Mucosa of stomach (tissue), 1 donor: Measurements from ENCODE around the gene MRGPRF.

Source experiments
- H3K27me3 ChIP-seq: one replicate; pipeline ENCODE4 v1.7.0; 2013; ENCODE audit warnings: mild to moderate bottlenecking, low read length; ENCODE audit not compliant: control insufficient read depth, insufficient read depth
- H3K36me3 ChIP-seq: one replicate; pipeline ENCODE4 v1.7.0; 2013; ENCODE audit warnings: low read length; ENCODE audit not compliant: control insufficient read depth, insufficient read depth
- H3K4me1 ChIP-seq: one replicate; pipeline ENCODE4 v1.7.0; 2013; ENCODE audit warnings: mild to moderate bottlenecking, low read length; ENCODE audit not compliant: control insufficient read depth, insufficient read depth
- H3K4me3 ChIP-seq: one replicate; pipeline ENCODE4 v1.7.0; 2013; ENCODE audit warnings: low read length
- H3K9ac ChIP-seq: one replicate; pipeline ENCODE4 v1.7.0; 2013; ENCODE audit warnings: mild to moderate bottlenecking, low read length, moderate library complexity
- H3K9me3 ChIP-seq: one replicate; pipeline ENCODE4 v1.7.0; 2013; ENCODE audit warnings: mild to moderate bottlenecking, low read length, moderate library complexity; ENCODE audit not compliant: control insufficient read depth
- donor health status: Pancreatic carcinoma.

Gene MRGPRF

DNA sequence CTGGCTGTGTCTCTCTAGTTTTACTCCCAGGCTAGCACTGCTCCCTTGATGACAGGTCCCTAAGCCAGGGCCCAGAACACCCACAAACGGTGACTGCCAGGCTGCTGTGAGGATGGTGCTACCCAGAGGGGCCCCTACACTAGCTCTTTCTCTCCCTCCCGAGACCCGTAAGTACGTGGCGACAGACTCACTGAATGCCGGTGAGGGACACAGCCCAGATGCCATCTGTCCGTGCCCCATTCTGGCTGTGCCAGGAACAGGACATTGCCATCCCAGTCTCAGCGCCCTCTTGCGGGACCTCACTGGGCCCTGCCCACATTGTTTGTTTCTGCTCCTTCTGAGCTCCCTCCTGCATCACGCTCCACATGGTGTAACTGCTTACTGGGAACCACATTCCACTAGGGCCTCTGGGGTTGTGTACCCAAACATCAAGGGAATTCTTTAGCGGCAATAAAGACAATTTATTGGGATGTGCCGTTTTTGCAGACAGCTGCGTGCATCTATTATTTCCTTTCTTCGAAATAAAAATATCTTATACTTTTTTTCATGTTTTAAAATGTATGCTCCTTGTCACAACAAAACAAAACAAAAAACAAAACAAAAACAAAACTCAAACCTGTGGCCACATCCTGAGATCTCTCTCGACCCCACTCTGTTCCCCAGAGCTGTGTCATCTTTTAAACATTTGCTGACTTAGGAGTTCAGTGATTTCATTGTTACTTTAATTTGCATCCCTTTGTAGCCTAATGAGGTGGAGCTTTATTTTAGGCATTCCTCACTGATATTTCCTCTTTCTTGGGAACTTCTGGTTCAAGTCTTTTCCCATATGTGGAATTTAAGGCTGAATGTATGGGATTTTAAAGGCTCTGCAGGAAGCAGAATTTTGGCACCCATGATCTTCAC, 31.3 kb upstream of the MRGPRF start:
- Histone ChIP-seq H3K9me3 (no peaks in the 10 kb centered on the region), H3K4me1 (peaks cover 8% of the 10 kb centered on the region), H3K9ac (no peak overlapping the region), H3K36me3 (no peaks in the 10 kb centered on the region), H3K27me3 (peaks cover 6% of the 10 kb centered on the region), H3K4me3 (no peak overlapping the region)

DNA sequence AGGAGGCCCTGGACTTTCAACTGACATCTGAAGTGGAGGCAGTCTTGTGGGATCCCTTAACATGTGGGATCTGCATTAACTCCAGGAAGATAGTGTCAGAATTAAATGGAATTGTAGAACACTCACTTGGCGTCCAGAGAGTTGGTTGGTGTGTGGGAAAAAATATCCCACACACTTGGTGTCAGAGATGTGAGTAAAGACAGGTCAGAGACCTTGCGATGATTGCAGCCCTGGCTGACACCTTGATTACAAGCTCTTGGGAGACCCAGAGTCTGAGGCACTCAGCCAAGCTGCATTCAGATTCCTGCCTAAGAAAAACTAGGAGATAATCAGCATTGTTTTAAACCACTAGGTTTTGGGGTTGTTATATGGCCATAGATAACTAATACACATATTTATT, 28.5 kb upstream of the MRGPRF start:
- no peaks in the 10 kb centered on the region for H3K9me3 ChIP-seq
- H3K4me1 ChIP-seq = no peaks in the 10 kb centered on the region
- H3K36me3 ChIP-seq = no peaks in the 10 kb centered on the region

DNA sequence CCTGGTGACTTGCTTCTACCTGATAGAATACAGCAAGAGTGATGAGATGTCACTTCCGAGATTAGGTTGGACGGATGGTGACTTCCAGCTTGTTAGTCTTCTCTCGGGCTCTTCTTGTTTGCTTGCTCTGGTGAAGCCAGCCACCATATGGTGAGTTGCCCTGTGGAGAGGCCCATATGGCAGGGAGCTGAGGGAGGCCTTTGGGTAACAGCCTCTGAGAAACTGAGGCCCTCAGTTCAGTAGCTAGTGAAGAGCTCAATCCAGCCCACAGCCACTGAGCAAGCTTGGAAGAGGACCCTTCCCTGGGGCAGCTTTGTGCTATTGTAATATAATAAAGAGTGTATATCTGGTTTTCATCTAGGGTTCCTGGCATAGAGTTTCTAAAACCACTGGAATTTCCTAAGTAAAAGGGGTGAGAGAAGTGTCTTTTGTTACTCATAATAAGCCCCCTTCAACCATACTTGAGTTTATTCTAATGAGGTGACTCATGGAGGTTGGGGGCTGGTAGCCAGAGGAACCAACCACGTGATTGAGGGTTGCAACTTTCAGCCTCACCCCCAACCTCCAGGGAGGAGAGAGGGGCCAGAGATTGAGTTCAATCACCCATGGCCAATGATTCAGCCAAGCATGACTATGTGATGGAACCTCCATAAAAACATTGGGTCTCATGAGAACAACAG, 27.7 kb upstream of the MRGPRF start:
- Histone ChIP-seq H3K9ac (no peak overlapping the region), H3K4me3 (no peak overlapping the region), H3K36me3 (no peaks in the 10 kb centered on the region), H3K9me3 (no peaks in the 10 kb centered on the region), H3K4me1 (no peaks in the 10 kb centered on the region), H3K27me3 (peaks cover 6% of the 10 kb centered on the region)

More for the DNA sequence above, 28.5 kb upstream of the MRGPRF start:
- Histone ChIP-seq H3K4me3 (no peak overlapping the region), H3K9ac (no peak overlapping the region), H3K27me3 (peaks cover 6% of the 10 kb centered on the region)

- no peaks in the 10 kb centered on the region for H3K4me1 ChIP-seq
- no peaks in the 10 kb centered on the region for H3K36me3 ChIP-seq
- no peaks in the 10 kb centered on the region for H3K9me3 ChIP-seq
- no peak overlapping the region for H3K9ac ChIP-seq
- no peak overlapping the region for H3K4me3 ChIP-seq
- H3K27me3 ChIP-seq = peaks cover 6% of the 10 kb centered on the region
These were observed 27.0 kb upstream of the MRGPRF start for GRCh38 chr11:69040051-69040450.

GRCh38 chr11:69039501-69039900, 26.5 kb upstream of the MRGPRF start:
- H3K4me1 ChIP-seq = no peaks in the 10 kb centered on the region
- H3K4me3 ChIP-seq = no peak overlapping the region
- no peaks in the 10 kb centered on the region for H3K36me3 ChIP-seq

DNA sequence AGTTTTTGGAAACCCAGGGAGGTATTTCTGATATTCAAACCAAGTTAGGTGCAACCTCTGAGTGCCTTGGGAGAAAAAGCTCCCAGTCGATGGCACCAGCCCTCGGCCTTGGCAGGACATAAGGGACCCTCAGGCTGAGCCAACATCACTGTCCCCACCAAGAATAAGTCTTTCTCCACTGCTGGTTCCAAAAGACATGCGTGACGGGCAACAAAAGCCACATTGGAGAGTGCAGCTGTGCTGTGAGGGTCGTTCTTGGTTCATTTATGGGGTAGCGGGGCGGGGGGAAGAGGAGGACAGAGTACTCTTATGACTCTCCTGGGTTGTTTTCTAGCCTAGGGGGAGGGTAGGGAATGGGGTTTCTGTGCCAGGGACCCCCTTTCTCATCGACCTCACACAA, 24.5 kb upstream of the MRGPRF start:
- Histone ChIP-seq H3K9me3 (no peaks in the 10 kb centered on the region), H3K36me3 (no peaks in the 10 kb centered on the region), H3K9ac (no peak overlapping the region), H3K27me3 (no peaks in the 10 kb centered on the region), H3K4me3 (no peak overlapping the region), H3K4me1 (no peaks in the 10 kb centered on the region)

More at GRCh38 chr11:69039501-69039900, 26.5 kb upstream of the MRGPRF start:
- H3K9me3 ChIP-seq = no peaks in the 10 kb centered on the region
- H3K9ac ChIP-seq = no peak overlapping the region
- peaks cover 6% of the 10 kb centered on the region for H3K27me3 ChIP-seq

GRCh38 chr11:69037074-69037473, 24.0 kb upstream of the MRGPRF start:
- H3K9me3 ChIP-seq = no peaks in the 10 kb centered on the region
- H3K9ac ChIP-seq = no peak overlapping the region
- no peaks in the 10 kb centered on the region for H3K4me1 ChIP-seq
- H3K27me3 ChIP-seq = no peaks in the 10 kb centered on the region
- no peaks in the 10 kb centered on the region for H3K36me3 ChIP-seq
- H3K4me3 ChIP-seq = no peak overlapping the region

DNA sequence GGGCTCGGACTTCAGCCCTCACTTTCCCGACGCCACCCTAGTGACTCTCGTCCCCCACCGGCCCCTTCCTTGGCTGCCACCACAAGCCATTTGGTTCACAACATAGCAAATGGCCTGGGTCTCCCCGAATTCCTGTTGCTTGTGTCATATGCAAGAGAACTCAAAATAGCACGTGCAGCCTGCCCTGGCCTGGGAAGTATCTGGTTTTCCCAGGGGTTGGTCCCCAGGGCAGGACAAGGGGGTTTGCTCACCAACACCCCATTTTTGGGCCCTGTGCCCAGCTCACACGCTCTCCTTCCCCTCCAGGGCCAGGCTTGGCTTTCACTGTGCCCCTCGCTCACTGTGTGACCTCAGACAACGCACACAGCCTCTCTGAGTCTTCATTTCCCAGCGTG, 22.9 kb upstream of the MRGPRF start:
- H3K9me3 ChIP-seq = no peaks in the 10 kb centered on the region
- no peaks in the 10 kb centered on the region for H3K4me1 ChIP-seq
- H3K36me3 ChIP-seq = no peaks in the 10 kb centered on the region
- no peaks in the 10 kb centered on the region for H3K27me3 ChIP-seq
- H3K4me3 ChIP-seq = no peak overlapping the region
- no peak overlapping the region for H3K9ac ChIP-seq

DNA sequence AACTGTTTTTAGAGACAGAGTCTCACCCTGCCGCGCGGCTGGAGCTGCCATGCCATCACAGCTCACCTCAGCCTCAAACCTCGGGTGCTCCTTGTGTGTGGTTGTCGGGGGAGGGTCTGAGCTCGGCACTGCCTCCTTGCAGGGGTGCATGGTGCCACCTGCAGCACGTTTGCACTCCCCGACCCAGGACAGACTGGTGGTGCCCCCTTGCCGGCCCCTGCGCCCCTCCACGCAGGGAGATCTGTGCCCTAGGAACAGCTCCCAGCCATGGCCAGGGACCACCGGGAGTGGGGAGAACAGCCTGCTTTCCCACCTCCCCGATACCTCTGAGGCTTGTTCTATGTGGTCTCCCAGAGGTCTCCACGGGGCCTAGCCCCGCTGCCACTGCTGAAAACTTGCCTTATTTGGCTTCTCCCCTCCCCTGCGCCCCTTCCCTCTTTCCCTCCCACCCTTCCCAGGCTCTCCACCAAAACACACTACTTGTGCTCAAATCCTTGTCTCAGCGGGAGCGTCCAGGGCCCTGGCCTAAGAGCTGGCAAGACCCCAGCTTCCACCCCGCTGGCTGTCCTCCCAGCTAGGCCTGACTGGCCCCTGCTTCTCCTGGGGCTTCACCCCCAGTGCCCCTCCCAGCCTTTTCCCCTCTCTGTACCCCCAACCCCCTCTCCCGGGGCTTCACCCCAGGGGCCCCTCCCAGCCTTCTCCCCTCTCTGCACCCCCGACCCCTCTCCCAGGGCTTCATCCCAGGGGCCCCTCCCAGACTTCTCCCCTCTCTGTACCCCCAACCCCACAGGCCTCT, 22.3 kb upstream of the MRGPRF start:
- H3K36me3 ChIP-seq = no peaks in the 10 kb centered on the region

GRCh38 chr11:69034123-69034867, 21.2 kb upstream of the MRGPRF start:
- Histone ChIP-seq H3K4me1 (no peaks in the 10 kb centered on the region), H3K27me3 (no peaks in the 10 kb centered on the region), H3K4me3 (no peak overlapping the region)

More for the DNA sequence above, 22.3 kb upstream of the MRGPRF start:
- Histone ChIP-seq H3K9me3 (no peaks in the 10 kb centered on the region), H3K27me3 (no peaks in the 10 kb centered on the region), H3K4me1 (no peaks in the 10 kb centered on the region), H3K9ac (no peak overlapping the region), H3K4me3 (no peak overlapping the region)

DNA sequence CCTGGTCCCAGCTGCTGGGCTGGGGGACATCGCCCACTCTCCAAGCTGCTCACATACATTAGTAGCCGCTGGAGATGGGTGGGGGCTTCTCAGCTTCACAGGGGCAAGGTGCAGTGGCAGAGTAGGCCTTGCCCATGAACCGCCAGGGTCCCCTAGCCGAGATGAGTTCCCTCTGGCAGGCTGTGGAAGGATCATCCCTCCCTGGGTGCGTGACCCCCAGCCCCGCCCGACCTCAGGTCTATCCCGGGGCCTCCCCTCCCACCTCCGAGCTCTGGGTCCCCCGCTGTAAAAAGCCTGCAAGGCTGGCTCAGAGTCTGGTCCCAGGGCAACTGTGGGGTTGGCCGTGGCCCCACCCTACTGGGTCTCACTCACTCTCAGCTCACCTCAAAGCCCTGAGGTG, 20.4 kb upstream of the MRGPRF start:
- Histone ChIP-seq H3K36me3 (no peaks in the 10 kb centered on the region), H3K4me3 (no peak overlapping the region), H3K9ac (no peak overlapping the region), H3K4me1 (no peaks in the 10 kb centered on the region), H3K9me3 (no peaks in the 10 kb centered on the region), H3K27me3 (no peaks in the 10 kb centered on the region)

More at GRCh38 chr11:69034123-69034867, 21.2 kb upstream of the MRGPRF start:
- no peaks in the 10 kb centered on the region for H3K9me3 ChIP-seq
- no peak overlapping the region for H3K9ac ChIP-seq
- no peaks in the 10 kb centered on the region for H3K36me3 ChIP-seq
